K562 (cell line): ENCODE measurements around the gene ZCRB1. TPM values are rescaled to one million over a fixed set of nuclear protein-coding genes. Genes with fewer than 3 reads are reported as not detected.
A peak's percentile ranks its signal among the peaks of the same experiment; 100 is the strongest.

Source experiments
- ATAC-seq: fragments of 200-7000 bp; cut with Tn5 transposase; 3 replicates; pipeline ENCODE4 v1.9.1; 2020; ENCODE audit warnings: moderate library complexity
- BruUV-seq: library from RNA; stranded (reverse); fragments of 400-500 nt; replicated peaks from 2 replicates; lab custom pipeline; 2021; lab: Mats Ljungman, UMichigan
- CTCF ChIA-PET: fragments of 300-600 bp; formaldehyde crosslinking; extraction: SDS; loops from one replicate; lab custom pipeline; 2021; ENCODE audit warnings: low intra/inter-chr PET ratio; lab: Yijun Ruan, JAX
- POLR2A ChIA-PET: fragments of 300-600, 350-650 bp; sonication (Branson Sonifier 250); formaldehyde crosslinking; extraction: SDS; loops from one replicate; lab custom pipeline; 2021; ENCODE audit warnings: antibody characterized with exemption, inconsistent platforms; lab: Yijun Ruan, JAX
- DNase-seq, 4 experiments: peaks; one replicate each; pipeline versions ENCODE4 v3.0.0 to v3.0.0-alpha.2; 2011 to 2018; ENCODE audit warnings: low spot score in 3 of 4, mixed read lengths in 3 of 4; ENCODE audit errors: extremely low read depth in 1 of 4
- FAIRE-seq: peaks from 2 replicates; lab custom pipeline; 2011; peaks lifted over from hg19 to GRCh38; lab: Jason Lieb, UNC
- H2AFZ ChIP-seq: 2 replicates; pipeline ENCODE4 v1.6.0; 2011; ENCODE audit warnings: low read depth, low read length, control low read depth, inconsistent platforms
- H3K27ac ChIP-seq: fragments of 200-600 bp; 3 replicates; pipeline ENCODE4 v1.8.0; 2011; ENCODE audit warnings: low read depth, mild to moderate bottlenecking, control low read depth, inconsistent platforms, low read length, moderate library complexity, mixed read lengths; ENCODE audit errors: extremely low read depth
- H3K27me3 ChIP-seq, 2 experiments: fragments of 300-600 bp in 1 of 2; 2 replicates in 1 of 2; 3 replicates in 1 of 2; pipeline versions ENCODE4 v1.6.0 to v1.8.0; 2011; ENCODE audit warnings: inconsistent platforms in 2 of 2, low read length in 2 of 2, mild to moderate bottlenecking in 1 of 2, mixed read lengths in 1 of 2, moderate library complexity in 1 of 2; ENCODE audit not compliant: control insufficient read depth in 2 of 2, insufficient read depth in 2 of 2
- H3K36me3 ChIP-seq: fragments of 300-600 bp; 3 replicates; pipeline ENCODE4 v1.8.0; 2011; ENCODE audit warnings: mild to moderate bottlenecking, low read length, inconsistent platforms; ENCODE audit not compliant: control insufficient read depth, insufficient read depth
- H3K4me1 ChIP-seq, 2 experiments: fragments of 200-600 bp in 1 of 2; replicated peaks in 1 of 2; 2 replicates in 1 of 2; 3 replicates in 1 of 2; pipeline versions ENCODE4 v1.5.1 to v1.8.0; 2011; ENCODE audit warnings: inconsistent platforms in 2 of 2, low read length in 2 of 2, mild to moderate bottlenecking in 1 of 2, mixed read lengths in 1 of 2, moderate library complexity in 1 of 2; ENCODE audit not compliant: control insufficient read depth in 2 of 2, insufficient read depth in 2 of 2
- H3K4me2 ChIP-seq: 2 replicates; pipeline ENCODE4 v1.6.1; 2011; ENCODE audit warnings: low read length, control low read depth, inconsistent platforms, mixed read lengths; ENCODE audit not compliant: insufficient read depth
- H3K4me3 ChIP-seq: fragments of 200-600 bp; sonication (generic), shearing (Covaris generic); 2 replicates; pipeline ENCODE4 v1.5.1; 2016; ENCODE audit warnings: control low read depth, inconsistent platforms
- H3K79me2 ChIP-seq: fragments of 200-600 bp; 3 replicates; pipeline ENCODE4 v1.8.0; 2011; ENCODE audit warnings: low read length, inconsistent platforms; ENCODE audit not compliant: control insufficient read depth, insufficient read depth
- H3K9ac ChIP-seq, 2 experiments: 2 replicates each; pipeline versions ENCODE4 v1.6.0 to v1.6.1; 2011; ENCODE audit warnings: low read depth in 2 of 2, low read length in 2 of 2, control low read depth in 1 of 2, inconsistent platforms in 1 of 2, mild to moderate bottlenecking in 1 of 2, mixed read lengths in 1 of 2; ENCODE audit not compliant: insufficient read depth in 1 of 2
- H3K9me1 ChIP-seq: one replicate; pipeline ENCODE4 v1.6.0; 2011; ENCODE audit warnings: inconsistent platforms, mild to moderate bottlenecking, low read length, moderate library complexity; ENCODE audit not compliant: control insufficient read depth, insufficient read depth
- H3K9me3 ChIP-seq: replicated peaks from 2 replicates; pipeline ENCODE4 v1.5.1; 2011; ENCODE audit warnings: low read depth, low read length, inconsistent platforms; ENCODE audit not compliant: control insufficient read depth, insufficient read depth
- H4K20me1 ChIP-seq: replicated peaks from 2 replicates; pipeline ENCODE4 v1.6.1; 2011; ENCODE audit warnings: low read length, inconsistent platforms, mixed read lengths; ENCODE audit not compliant: control insufficient read depth, insufficient read depth
- BHLHE40 ChIP-seq: IDR thresholded peaks from 2 replicates; pipeline ENCODE4 v1.6.1; 2011; ENCODE audit warnings: low read length, improper control_type of control experiment
- CBX1 ChIP-seq: sonication (generic); IDR thresholded peaks from 2 replicates; pipeline ENCODE4 v1.6.1; 2016; ENCODE audit warnings: antibody characterized with exemption, low read depth, mild to moderate bottlenecking
- CREBBP ChIP-seq: IDR thresholded peaks from one replicate; pipeline ENCODE4 v1.6.1; 2012; ENCODE audit warnings: low read depth, mild to moderate bottlenecking, control low read depth, inconsistent platforms, low read length
- GATAD2A ChIP-seq: fragments of 450-650 bp; IDR thresholded peaks from 2 replicates; pipeline ENCODE4 v1.6.1; 2017
- HDAC8 ChIP-seq: fragments of 450-650 bp; IDR thresholded peaks from 2 replicates; pipeline ENCODE4 v1.6.1; 2016; ENCODE audit warnings: mild to moderate bottlenecking, missing genetic modification characterization, moderate library complexity, missing compliant biosample characterization
- KDM4B ChIP-seq, 2 experiments: fragments of 450-650 bp in 1 of 2; sonication (generic) in 1 of 2; IDR thresholded peaks; 2 replicates each; pipeline ENCODE4 v1.6.1; 2016 to 2017; ENCODE audit warnings: borderline replicate concordance in 2 of 2, antibody characterized with exemption in 1 of 2, low read depth in 1 of 2, mild to moderate bottlenecking in 1 of 2
- KLF10 ChIP-seq: fragments of 250-450 bp; sonication (Bioruptor Pico); IDR thresholded peaks from 2 replicates; pipeline ENCODE4 v1.6.1; 2021; ENCODE audit warnings: matching md5 sums
- NFATC3 ChIP-seq: fragments of 450-650 bp; IDR thresholded peaks from 2 replicates; pipeline ENCODE4 v1.6.1; 2017; ENCODE audit warnings: mild to moderate bottlenecking
- RBFOX2 ChIP-seq: fragments of 200-400 bp; formaldehyde crosslinking; IDR thresholded peaks from 2 replicates; pipeline ENCODE4 v1.6.1; 2017; ENCODE audit warnings: low read depth, mild to moderate bottlenecking, low read length, moderate library complexity
- RBM25 ChIP-seq: fragments of 200-400 bp; formaldehyde crosslinking; IDR thresholded peaks from 2 replicates; pipeline ENCODE4 v1.6.1; 2018; ENCODE audit warnings: low read length, low read depth, moderate library complexity; ENCODE audit not compliant: severe bottlenecking
- TRIM28 ChIP-seq: fragments of 450-650 bp; IDR thresholded peaks from 2 replicates; pipeline ENCODE4 v1.6.1; 2017
- ZNF778 ChIP-seq: fragments of 450-650 bp; formaldehyde crosslinking; IDR thresholded peaks from 2 replicates; pipeline ENCODE4 v1.4.0; 2020; ENCODE audit warnings: mild to moderate bottlenecking, moderate library complexity
- WGBS: fragments of 100-300 bp; shearing (Covaris generic); methylation state at CpG from one replicate; pipeline ENCODE4 v1.1.6; 2016; ENCODE audit warnings: low coverage, mixed read lengths; ENCODE audit not compliant: insufficient coverage; ENCODE audit errors: missing lambda C conversion rate; 5-methylcytosine and 5-hydroxymethylcytosine counted together
- in situ Hi-C: fragments of 300-500 bp; cut with MboI; formaldehyde crosslinking; loops from 4 replicates; pipeline ENCODE4 v1.15.0; 2018; ENCODE audit warnings: inconsistent platforms, mixed read lengths
- intact Hi-C: fragments of 100-400 bp; cut with micrococcal nuclease; formaldehyde crosslinking; loops from 2 replicates; pipeline ENCODE4 v1.14.2; 2022
- polyA plus RNA-seq, 8 experiments: library from polyadenylated mRNA; depleted of rRNA in 4 of 8; stranded (reverse) in 5 of 8; unstranded in 3 of 8; fragments of >200 nt; fragmentation: Nextera tagmentation in 2 of 8; fragmentation: Illumina TruSeq in 1 of 8; extraction: Ambion mirVana in 2 of 8; extraction: Trizol in 1 of 8; gene quantifications; 2 replicates each; pipeline versions ENCODE4 v1.2.1 to v1.2.3, GENCODE V29; 2011 to 2014; ENCODE audit warnings: inconsistent platforms in 1 of 8, missing spikeins in 1 of 8
- total RNA-seq, 7 experiments: library from RNA; depleted of rRNA in 6 of 7; stranded (reverse); fragments of >200 nt in 6 of 7; fragmentation: Illumina TruSeq in 2 of 7; extraction: Trizol in 2 of 7; gene quantifications; 2 replicates each; pipeline versions ENCODE4 v1.2.1 to v1.2.3, GENCODE V29; 2011 to 2021; ENCODE audit warnings: low replicate concordance in 1 of 7
- TF ChIP-seq, protein P1 (sequence below): fragments of 450-650 bp; IDR thresholded peaks from 2 replicates; pipeline ENCODE4 v1.6.1; 2018; ENCODE audit warnings: mild to moderate bottlenecking, low read depth; ENCODE audit not compliant: partially characterized antibody
- TF ChIP-seq, protein P2 (sequence below): sonication (generic); formaldehyde crosslinking; IDR thresholded peaks from 2 replicates; pipeline ENCODE4 v1.5.0; 2020; ENCODE audit warnings: missing genetic modification reagents

The ZCRB1 gene
- total and polyA plus RNA-seq, 9 of the 15 experiments (the other 6 are each of a cell fraction or from before 2014, with no cell fraction given): 36.0 to 102 (median 51.0) TPM

- CTCF ChIA-PET: no interaction called here
- no peaks in the 10 kb centered on the region for H4K20me1 ChIP-seq
- in situ Hi-C loops (no loop called here), intact Hi-C loops (no loop called here)
- H3K9ac ChIP-seq: no peak overlapping the region
- H3K4me2 ChIP-seq: no peak overlapping the region
- ATAC-seq (no peak), DNase-seq (no peak), FAIRE-seq (no peak)
- TF ChIP-seq RBM25: peak; percentile 80
- no peak for TF ChIP-seq TRIM28
- TF ChIP-seq NFATC3: no peak
- TF ChIP-seq CBX1: no peak
- peaks cover 15% of the 10 kb centered on the region for H3K79me2 ChIP-seq
- no peaks in the 10 kb centered on the region for H3K27me3 ChIP-seq
- H3K4me3 ChIP-seq: no peak overlapping the region
- no peaks in the 10 kb centered on the region for H3K9me1 ChIP-seq
- POLR2A ChIA-PET: interaction anchor here (0.5 kb wide), 1 partner anchor 189 kb away, joined by 3 read pairs; no protein-coding TSS in a partner anchor
- peaks cover 11% of the 10 kb centered on the region; the same call in 2 of the 3 replicates for H3K36me3 ChIP-seq
- BruUV-seq: no TSS peak
- H3K27ac ChIP-seq: no peak overlapping the region
- no peaks in the 10 kb centered on the region for H3K9me3 ChIP-seq
- H2AFZ ChIP-seq: no peak overlapping the region
- H3K4me1 ChIP-seq: peaks cover 0 to 2% of the 10 kb centered on the region in 2 experiments; a peak in 2 of 5 replicates
Measured at GRCh38 chr12:42320796-42321195, 5.1 kb downstream of the ZCRB1 start.

- BruUV-seq: no TSS peak
- CTCF ChIA-PET: no interaction called here
- Histone ChIP-seq H3K27me3 (no peaks in the 10 kb centered on the region), H3K4me2 (no peak overlapping the region), H4K20me1 (no peaks in the 10 kb centered on the region; the same call in 1 of the 2 replicates), H3K27ac (no peak overlapping the region), H3K4me3 (no peak overlapping the region), H3K9me3 (no peaks in the 10 kb centered on the region), H3K36me3 (peaks cover 23% of the 10 kb centered on the region), H2AFZ (no peak overlapping the region), H3K9ac (no peak overlapping the region), H3K79me2 (no peaks in the 10 kb centered on the region), H3K9me1 (no peaks in the 10 kb centered on the region), H3K4me1 (no peaks in the 10 kb centered on the region)
- no peak for ATAC-seq
- POLR2A ChIA-PET: no interaction called here
- WGBS: 91% methylated on average over 2 of the region's 2 CpGs
- no peak for FAIRE-seq
- DNase-seq: no peak
- in situ Hi-C loops: no loop called here
- intact Hi-C loops: no loop called here
- no peak for TF ChIP-seq BHLHE40
- TF ChIP-seq, protein P1, sequence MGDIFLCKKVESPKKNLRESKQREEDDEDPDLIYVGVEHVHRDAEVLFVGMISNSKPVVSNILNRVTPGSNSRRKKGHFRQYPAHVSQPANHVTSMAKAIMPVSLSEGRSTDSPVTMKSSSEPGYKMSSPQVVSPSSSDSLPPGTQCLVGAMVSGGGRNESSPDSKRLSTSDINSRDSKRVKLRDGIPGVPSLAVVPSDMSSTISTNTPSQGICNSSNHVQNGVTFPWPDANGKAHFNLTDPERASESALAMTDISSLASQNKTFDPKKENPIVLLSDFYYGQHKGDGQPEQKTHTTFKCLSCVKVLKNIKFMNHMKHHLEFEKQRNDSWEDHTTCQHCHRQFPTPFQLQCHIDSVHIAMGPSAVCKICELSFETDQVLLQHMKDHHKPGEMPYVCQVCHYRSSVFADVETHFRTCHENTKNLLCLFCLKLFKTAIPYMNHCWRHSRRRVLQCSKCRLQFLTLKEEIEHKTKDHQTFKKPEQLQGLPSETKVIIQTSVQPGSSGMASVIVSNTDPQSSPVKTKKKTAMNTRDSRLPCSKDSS: no peak
- TF ChIP-seq, protein P2, sequence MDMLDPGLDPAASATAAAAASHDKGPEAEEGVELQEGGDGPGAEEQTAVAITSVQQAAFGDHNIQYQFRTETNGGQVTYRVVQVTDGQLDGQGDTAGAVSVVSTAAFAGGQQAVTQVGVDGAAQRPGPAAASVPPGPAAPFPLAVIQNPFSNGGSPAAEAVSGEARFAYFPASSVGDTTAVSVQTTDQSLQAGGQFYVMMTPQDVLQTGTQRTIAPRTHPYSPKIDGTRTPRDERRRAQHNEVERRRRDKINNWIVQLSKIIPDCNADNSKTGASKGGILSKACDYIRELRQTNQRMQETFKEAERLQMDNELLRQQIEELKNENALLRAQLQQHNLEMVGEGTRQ: no peak
- no peak for TF ChIP-seq HDAC8
- TF ChIP-seq ZNF778 (CRISPR knock-in tag): no peak
- no peak for TF ChIP-seq GATAD2A
- TF ChIP-seq KLF10 (CRISPR knock-in tag): no peak
- no peak for TF ChIP-seq KDM4B (IDR thresholded peaks at IDR 0.05; ENCODE audit: borderline replicate concordance in 2 of 2, low read depth in 1 of 2)
- TF ChIP-seq CREBBP: no peak
- no peak for TF ChIP-seq RBFOX2
Measured at GRCh38 chr12:42315108-42315507, 10.8 kb downstream of the ZCRB1 start.
